ENCODE results near the gene COL5A2. TPM values are rescaled to one million over a fixed set of nuclear protein-coding genes. Genes with fewer than 3 reads are reported as not detected.

Gene COL5A2
- 81.4 and 156 TPM in 2 replicates for total RNA-seq

GRCh38 chr2:189179570-189179950 lies at the start of gene COL5A2:
Gene COL5A2 (minus strand): TSS chr2:189179761. CDS start chr2:189179604, 157 bp downstream.

Small RNA genes lying within 50 kb of the gene (small RNA-seq; reads per million reads assigned to genes)
- 0.98 reads per million, percentile 18 among the genes with 10 or more reads in this experiment for gene MIR3129

Other genes with a start within 250 kb of the COL5A2 start
- 1.0 and 3.5 TPM in 2 replicates for gene COL3A1, start 205.4 kb downstream of the COL5A2 start, total RNA-seq